ENCODE data around the gene HS3ST3B1.

HS3ST3B1 gene

DNA sequence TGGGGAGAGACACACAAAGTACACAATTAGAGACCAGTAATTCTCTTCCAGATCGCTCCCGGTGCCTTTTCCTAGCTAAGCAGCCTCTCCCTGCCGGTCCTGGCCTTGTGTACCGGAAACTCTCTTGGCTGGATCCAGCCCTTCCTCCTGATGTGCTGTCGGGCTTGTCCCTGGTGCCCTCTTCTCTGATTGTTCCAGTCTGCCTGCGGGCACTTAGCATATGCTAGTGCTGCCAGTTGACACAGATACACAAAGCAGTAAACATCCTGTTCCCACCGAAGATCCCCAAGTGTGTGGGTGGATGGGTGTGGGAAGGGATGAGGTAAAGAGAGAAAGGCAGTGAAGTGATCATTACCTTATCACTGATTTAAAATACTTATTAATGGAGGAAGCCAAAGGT, 9.7 kb downstream of the HS3ST3B1 start:
- WGBS (ENCODE audit: insufficient coverage, insufficient read length) = no CpG with 5 or more reads among the region's 7 CpGs
- Histone ChIP-seq H3K27me3 (ENCODE audit: control insufficient read depth, insufficient read depth, low read length) (0 out of 2 replicates have a peak, but pooled peaks cover 3% of the 10 kb centered on the region), H3K9me3 (ENCODE audit: control insufficient read depth, insufficient read depth, low read length) (no peaks in the 10 kb centered on the region), H3K27ac (ENCODE audit: low read length) (no peak overlapping the region), H3K36me3 (ENCODE audit: control insufficient read depth, insufficient read depth, low read length) (no peaks in the 10 kb centered on the region), H3K4me3 (ENCODE audit: low read length) (no peak overlapping the region), H3K4me1 (ENCODE audit: control insufficient read depth, insufficient read depth, low read length) (peaks cover 6% of the 10 kb centered on the region; the same call in 1 of the 2 replicates)
- DNase-seq (ENCODE audit: low read depth, low spot score) = no peak

DNA sequence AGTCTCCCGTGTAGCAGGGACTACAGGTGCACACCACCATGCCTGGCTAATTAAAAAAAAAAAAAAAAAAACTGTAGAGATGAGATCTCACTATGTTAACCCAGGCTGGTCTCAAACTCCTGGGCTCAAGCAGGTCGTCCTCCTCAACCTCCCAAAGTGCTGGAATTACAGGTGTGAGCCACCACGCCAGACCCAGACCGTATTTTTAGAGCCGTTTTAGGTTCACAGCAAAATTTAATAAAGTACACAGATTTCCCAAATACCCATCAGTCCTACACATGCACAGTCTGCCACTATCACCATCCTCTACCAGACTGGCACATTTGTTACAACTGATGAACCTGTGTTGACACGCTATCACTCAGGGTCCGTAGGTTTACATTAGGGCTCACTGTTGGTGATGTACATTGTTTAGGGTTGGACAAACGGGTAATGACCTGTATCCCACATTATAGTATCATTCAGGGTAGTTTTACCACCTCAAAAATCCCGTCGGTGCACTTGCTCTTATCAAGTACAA, 10.4 kb downstream of the HS3ST3B1 start:
- Histone ChIP-seq H3K4me3 (ENCODE audit: low read length) (no peak overlapping the region), H3K36me3 (ENCODE audit: control insufficient read depth, insufficient read depth, low read length) (no peaks in the 10 kb centered on the region), H3K27ac (ENCODE audit: low read length) (no peak overlapping the region), H3K4me1 (ENCODE audit: control insufficient read depth, insufficient read depth, low read length) (peaks cover 6% of the 10 kb centered on the region; the same call in 1 of the 2 replicates), H3K9me3 (ENCODE audit: control insufficient read depth, insufficient read depth, low read length) (no peaks in the 10 kb centered on the region), H3K27me3 (ENCODE audit: control insufficient read depth, insufficient read depth, low read length) (no peaks in the 10 kb centered on the region)
- WGBS (ENCODE audit: insufficient coverage, insufficient read length) = no CpG with 5 or more reads among the region's 10 CpGs
- no peak for DNase-seq (ENCODE audit: low read depth, low spot score)

DNA sequence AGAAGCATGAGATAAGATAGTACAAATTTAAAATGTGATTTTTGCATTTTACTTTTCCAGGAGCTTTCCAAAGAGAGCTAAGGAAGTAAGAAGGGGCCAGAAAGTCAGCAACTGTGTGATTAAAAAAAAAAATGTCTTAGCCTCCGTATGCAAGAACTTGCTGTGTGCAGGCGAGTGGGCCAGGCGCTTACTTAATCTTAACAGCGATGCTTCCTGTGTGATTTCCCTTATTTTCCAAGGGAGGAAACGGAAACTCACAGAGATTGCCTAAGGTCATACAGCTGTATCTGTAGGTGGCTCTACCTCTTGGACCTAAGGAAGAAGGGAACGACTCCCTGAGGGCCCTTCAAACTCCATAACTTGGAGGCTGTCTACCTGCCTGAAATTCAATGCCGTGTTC, 11.1 kb downstream of the HS3ST3B1 start:
- Histone ChIP-seq H3K27me3 (ENCODE audit: control insufficient read depth, insufficient read depth, low read length) (no peaks in the 10 kb centered on the region), H3K4me1 (ENCODE audit: control insufficient read depth, insufficient read depth, low read length) (peaks cover 6% of the 10 kb centered on the region; the same call in 1 of the 2 replicates), H3K36me3 (ENCODE audit: control insufficient read depth, insufficient read depth, low read length) (no peaks in the 10 kb centered on the region), H3K9me3 (ENCODE audit: control insufficient read depth, insufficient read depth, low read length) (no peaks in the 10 kb centered on the region), H3K4me3 (ENCODE audit: low read length) (no peak overlapping the region), H3K27ac (ENCODE audit: low read length) (no peak overlapping the region)
- DNase-seq (ENCODE audit: low read depth, low spot score) = no peak
- no CpG with 5 or more reads among the region's 7 CpGs for WGBS (ENCODE audit: insufficient coverage, insufficient read length)

DNA sequence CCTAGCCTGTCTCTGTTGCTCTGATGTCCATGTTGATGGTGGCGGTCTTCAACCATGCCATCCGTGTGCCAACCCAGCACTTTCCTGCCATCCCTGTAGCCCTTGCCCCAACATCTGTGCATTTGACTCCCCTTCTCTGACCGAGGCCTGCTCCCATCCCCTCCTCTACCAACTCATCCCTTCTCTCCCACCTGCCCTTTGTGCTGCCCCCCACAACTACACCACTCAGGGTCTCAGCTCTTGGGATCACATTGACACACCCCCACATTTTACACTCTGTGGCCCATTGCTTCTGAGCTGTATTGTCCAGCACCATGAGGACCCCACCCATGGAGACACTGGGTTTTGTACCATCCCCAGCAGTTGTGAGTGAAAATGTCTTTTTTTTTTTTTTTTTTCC, 11.6 kb downstream of the HS3ST3B1 start:
- DNase-seq (ENCODE audit: low read depth, low spot score) = no peak
- peaks cover 7% of the 10 kb centered on the region; the same call in 1 of the 2 replicates for H3K4me1 ChIP-seq (ENCODE audit: control insufficient read depth, insufficient read depth, low read length)
- H3K27me3 ChIP-seq (ENCODE audit: control insufficient read depth, insufficient read depth, low read length) = no peaks in the 10 kb centered on the region
- H3K36me3 ChIP-seq (ENCODE audit: control insufficient read depth, insufficient read depth, low read length) = no peaks in the 10 kb centered on the region
- H3K27ac ChIP-seq (ENCODE audit: low read length) = no peak overlapping the region
- no peak overlapping the region for H3K4me3 ChIP-seq (ENCODE audit: low read length)
- WGBS (ENCODE audit: insufficient coverage, insufficient read length) = no CpG with 5 or more reads among the region's 3 CpGs
- H3K9me3 ChIP-seq (ENCODE audit: control insufficient read depth, insufficient read depth, low read length) = no peaks in the 10 kb centered on the region

DNA sequence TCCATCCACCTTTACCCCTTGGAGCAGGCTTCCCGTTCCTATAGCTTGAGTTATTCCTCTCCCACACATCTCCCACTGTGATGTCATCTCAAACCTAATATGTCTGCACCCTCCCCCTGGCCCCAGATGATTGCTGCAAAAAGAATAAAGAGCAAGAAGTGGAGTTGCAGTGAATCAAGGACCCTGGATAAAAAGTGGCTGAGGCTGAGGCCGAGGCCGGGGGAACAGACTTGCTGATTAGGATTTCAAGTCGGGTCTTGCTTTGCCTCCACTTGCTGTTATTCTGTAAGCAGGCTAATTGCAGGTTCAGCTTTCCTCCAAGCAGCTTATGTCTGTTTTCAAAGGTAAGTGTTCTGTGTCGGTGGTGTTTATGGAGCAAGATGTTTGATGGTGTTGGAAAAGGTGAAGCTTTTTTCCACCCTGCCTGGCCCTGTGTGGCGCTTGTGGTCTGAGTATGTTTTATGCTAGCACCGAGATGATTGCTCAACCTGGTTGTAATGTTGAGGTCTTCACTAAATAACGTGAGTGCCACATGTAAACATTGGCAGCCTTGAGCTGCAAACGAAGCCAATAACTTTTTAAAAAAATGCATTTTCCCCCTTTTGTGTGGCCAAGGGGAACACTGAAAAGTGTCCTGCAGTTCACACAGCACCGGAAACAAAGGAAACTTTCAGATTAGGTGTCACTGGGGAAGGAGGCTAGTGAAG, 15.4 kb downstream of the HS3ST3B1 start:
- H3K27me3 ChIP-seq (ENCODE audit: control insufficient read depth, insufficient read depth, low read length) = no peaks in the 10 kb centered on the region
- no peaks in the 10 kb centered on the region for H3K36me3 ChIP-seq (ENCODE audit: control insufficient read depth, insufficient read depth, low read length)
- no peak overlapping the region for H3K27ac ChIP-seq (ENCODE audit: low read length)
- no CpG with 5 or more reads among the region's 10 CpGs for WGBS (ENCODE audit: insufficient coverage, insufficient read length)
- no peak for DNase-seq (ENCODE audit: low read depth, low spot score)
- no peak overlapping the region for H3K4me3 ChIP-seq (ENCODE audit: low read length)
- H3K4me1 ChIP-seq (ENCODE audit: control insufficient read depth, insufficient read depth, low read length) = peaks cover 6% of the 10 kb centered on the region
- H3K9me3 ChIP-seq (ENCODE audit: control insufficient read depth, insufficient read depth, low read length) = no peaks in the 10 kb centered on the region

DNA sequence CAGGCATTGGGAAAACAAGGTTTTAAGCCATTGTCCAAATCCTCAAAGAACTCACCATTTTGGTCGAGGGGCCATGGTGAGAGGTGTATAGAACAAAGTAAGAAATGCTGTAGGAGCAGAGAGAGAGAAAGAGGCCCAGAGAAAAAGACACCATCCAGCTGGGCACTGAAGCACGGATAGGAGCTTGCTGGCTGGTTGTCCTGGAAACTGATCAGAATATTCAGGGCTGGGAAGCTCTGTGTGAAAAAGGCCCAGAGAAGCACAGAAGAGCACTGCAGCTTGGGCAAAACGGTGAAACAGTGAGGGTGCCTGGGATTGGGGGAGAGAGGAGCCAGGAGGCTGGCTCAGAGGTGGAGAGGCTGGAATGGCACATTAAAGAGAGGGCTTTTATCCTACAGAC, 16.5 kb downstream of the HS3ST3B1 start:
- H3K4me3 ChIP-seq (ENCODE audit: low read length) = no peak overlapping the region
- peaks cover 5% of the 10 kb centered on the region for H3K4me1 ChIP-seq (ENCODE audit: control insufficient read depth, insufficient read depth, low read length)
- H3K27ac ChIP-seq (ENCODE audit: low read length) = no peak overlapping the region
- no CpG with 5 or more reads among the region's 3 CpGs for WGBS (ENCODE audit: insufficient coverage, insufficient read length)
- H3K36me3 ChIP-seq (ENCODE audit: control insufficient read depth, insufficient read depth, low read length) = no peaks in the 10 kb centered on the region
- H3K27me3 ChIP-seq (ENCODE audit: control insufficient read depth, insufficient read depth, low read length) = no peaks in the 10 kb centered on the region; the same call in 1 of the 2 replicates
- DNase-seq (ENCODE audit: low read depth, low spot score) = no peak
- no peaks in the 10 kb centered on the region for H3K9me3 ChIP-seq (ENCODE audit: control insufficient read depth, insufficient read depth, low read length)

DNA sequence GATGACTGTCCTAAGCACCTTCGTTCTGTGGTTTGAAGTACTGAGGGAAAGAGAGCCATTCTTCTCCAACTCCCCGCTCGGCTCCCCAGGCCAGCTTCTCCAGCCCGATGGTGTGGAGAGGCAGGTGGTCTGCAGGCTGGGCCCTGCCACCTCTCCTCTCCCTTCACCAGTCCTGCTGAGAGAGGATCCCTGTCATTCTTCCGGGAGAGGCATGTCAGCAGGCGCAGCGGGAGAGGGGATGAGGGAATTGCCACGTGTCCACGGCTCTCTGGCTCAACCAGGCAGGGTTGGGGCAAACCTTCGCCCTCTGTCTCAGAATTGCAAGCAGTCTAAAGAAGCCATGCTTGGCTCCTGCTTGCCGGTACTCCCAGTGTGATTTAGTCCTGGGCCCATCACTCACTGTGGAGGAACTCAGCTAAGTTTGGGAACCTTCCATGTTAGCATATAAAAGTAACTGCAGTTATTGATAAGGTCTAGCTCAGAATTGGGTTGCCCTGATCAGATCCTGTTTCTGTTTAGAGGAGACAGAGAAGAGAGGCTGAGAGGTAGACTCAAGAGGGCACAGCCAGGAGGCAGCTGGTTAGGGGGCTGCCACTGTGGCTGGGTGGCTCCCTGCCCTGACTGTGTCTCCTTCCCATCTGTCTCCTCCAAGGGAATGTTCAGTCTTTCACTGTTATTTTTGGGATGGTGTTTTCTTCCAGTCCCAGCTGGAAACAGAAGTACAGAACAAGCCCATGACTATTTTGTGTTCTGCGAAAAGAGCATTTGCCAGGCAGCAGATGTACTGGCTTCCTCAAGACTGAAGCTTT, 17.4 kb downstream of the HS3ST3B1 start:
- DNase-seq (ENCODE audit: low read depth, low spot score) = no peak
- Histone ChIP-seq H3K27me3 (ENCODE audit: control insufficient read depth, insufficient read depth, low read length) (no peaks in the 10 kb centered on the region; the same call in 1 of the 2 replicates), H3K27ac (ENCODE audit: low read length) (no peak overlapping the region), H3K4me1 (ENCODE audit: control insufficient read depth, insufficient read depth, low read length) (peaks cover 4% of the 10 kb centered on the region), H3K36me3 (ENCODE audit: control insufficient read depth, insufficient read depth, low read length) (no peaks in the 10 kb centered on the region), H3K4me3 (ENCODE audit: low read length) (no peak overlapping the region), H3K9me3 (ENCODE audit: control insufficient read depth, insufficient read depth, low read length) (no peaks in the 10 kb centered on the region)
- no CpG with 5 or more reads among the region's 12 CpGs for WGBS (ENCODE audit: insufficient coverage, insufficient read length)

DNA sequence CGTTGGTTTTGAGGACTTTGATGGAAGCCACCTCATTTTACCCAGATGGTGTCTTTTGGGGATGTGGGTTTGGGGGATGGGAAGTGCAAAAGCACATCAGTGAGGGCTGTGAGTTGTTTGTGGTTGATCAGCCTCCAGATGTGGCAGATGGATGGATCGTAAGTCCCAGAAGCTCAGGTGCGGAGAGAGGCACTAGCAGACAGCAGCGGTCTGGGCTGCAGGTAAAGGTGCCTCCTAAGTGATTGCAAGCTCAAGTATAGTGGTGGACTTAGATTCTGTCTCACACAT, 18.0 kb downstream of the HS3ST3B1 start:
- peaks cover 4% of the 10 kb centered on the region for H3K4me1 ChIP-seq (ENCODE audit: control insufficient read depth, insufficient read depth, low read length)
- WGBS (ENCODE audit: insufficient coverage, insufficient read length) = no CpG with 5 or more reads among the region's 4 CpGs
- H3K36me3 ChIP-seq (ENCODE audit: control insufficient read depth, insufficient read depth, low read length) = no peaks in the 10 kb centered on the region

DNA sequence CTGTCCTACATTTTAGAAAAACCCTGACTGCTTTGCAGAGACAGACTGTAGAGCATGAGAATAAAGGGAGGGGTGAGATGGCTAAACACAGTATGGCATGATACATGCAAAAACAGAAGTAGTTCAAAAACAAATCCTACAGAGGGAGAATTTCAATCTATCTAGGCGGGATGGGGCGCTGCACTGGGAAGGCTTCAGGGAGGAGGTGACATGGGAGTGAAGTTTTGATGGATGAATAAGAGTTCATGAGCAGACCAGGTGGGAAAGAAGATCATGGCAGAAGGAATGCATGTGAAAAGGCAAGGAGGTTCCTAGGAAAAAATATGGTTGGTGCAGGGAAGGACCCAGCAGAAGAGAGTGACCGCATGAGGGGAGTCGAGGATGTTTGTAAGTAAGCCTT, 19.2 kb downstream of the HS3ST3B1 start:
- Histone ChIP-seq H3K36me3 (ENCODE audit: control insufficient read depth, insufficient read depth, low read length) (no peaks in the 10 kb centered on the region), H3K9me3 (ENCODE audit: control insufficient read depth, insufficient read depth, low read length) (no peaks in the 10 kb centered on the region), H3K4me3 (ENCODE audit: low read length) (no peak overlapping the region), H3K27ac (ENCODE audit: low read length) (no peak overlapping the region), H3K4me1 (ENCODE audit: control insufficient read depth, insufficient read depth, low read length) (peaks cover 4% of the 10 kb centered on the region), H3K27me3 (ENCODE audit: control insufficient read depth, insufficient read depth, low read length) (no peaks in the 10 kb centered on the region; the same call in 1 of the 2 replicates)
- no peak for DNase-seq (ENCODE audit: low read depth, low spot score)
- no CpG with 5 or more reads among the region's 4 CpGs for WGBS (ENCODE audit: insufficient coverage, insufficient read length)

More for the DNA sequence above, 18.0 kb downstream of the HS3ST3B1 start:
- Histone ChIP-seq H3K27me3 (ENCODE audit: control insufficient read depth, insufficient read depth, low read length) (no peaks in the 10 kb centered on the region; the same call in 1 of the 2 replicates), H3K4me3 (ENCODE audit: low read length) (no peak overlapping the region), H3K27ac (ENCODE audit: low read length) (no peak overlapping the region), H3K9me3 (ENCODE audit: control insufficient read depth, insufficient read depth, low read length) (no peaks in the 10 kb centered on the region)
- no peak for DNase-seq (ENCODE audit: low read depth, low spot score)

DNA sequence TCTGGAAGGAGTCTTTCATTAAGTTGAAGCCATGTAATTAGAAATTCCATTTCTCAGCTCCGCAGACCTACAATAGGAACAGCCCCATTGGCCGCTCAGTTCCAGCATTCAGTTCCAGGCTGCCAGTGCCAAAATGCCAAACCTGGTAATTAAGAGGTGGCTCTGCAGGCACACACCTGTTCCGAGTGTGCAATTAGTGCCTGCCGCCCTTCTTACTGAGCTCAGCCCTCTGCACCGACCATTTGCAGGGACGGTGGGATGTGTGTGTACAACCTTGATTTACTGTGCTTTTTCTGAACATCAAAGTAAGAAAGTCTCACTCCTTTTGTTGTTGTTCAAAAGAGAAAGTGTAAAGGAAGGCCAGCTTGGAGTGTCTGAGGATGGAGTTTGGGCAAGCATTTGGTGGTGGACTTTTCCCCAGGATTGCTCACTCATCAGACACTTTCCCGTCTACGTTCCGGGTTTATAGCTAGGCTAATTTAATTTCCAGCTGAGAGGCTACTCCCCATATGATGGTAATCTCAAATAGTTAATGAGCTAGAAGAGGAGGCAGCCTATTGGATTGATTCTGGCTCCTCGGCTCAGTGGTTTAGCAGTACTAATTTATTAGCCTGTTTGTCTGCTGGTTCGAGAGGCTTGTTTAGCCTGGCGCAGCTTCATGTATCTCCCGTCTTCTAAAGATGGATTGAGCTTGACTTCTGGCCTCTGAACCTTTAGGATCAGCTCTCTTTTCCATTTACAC, 20.0 kb downstream of the HS3ST3B1 start:
- no peaks in the 10 kb centered on the region for H3K36me3 ChIP-seq (ENCODE audit: control insufficient read depth, insufficient read depth, low read length)
- no peaks in the 10 kb centered on the region for H3K9me3 ChIP-seq (ENCODE audit: control insufficient read depth, insufficient read depth, low read length)
- H3K27me3 ChIP-seq (ENCODE audit: control insufficient read depth, insufficient read depth, low read length) = no peaks in the 10 kb centered on the region; the same call in 1 of the 2 replicates
- DNase-seq (ENCODE audit: low read depth, low spot score) = no peak
- WGBS (ENCODE audit: insufficient coverage, insufficient read length) = no CpG with 5 or more reads among the region's 13 CpGs
- peaks cover 4% of the 10 kb centered on the region for H3K4me1 ChIP-seq (ENCODE audit: control insufficient read depth, insufficient read depth, low read length)
- H3K27ac ChIP-seq (ENCODE audit: low read length) = no peak overlapping the region
- H3K4me3 ChIP-seq (ENCODE audit: low read length) = no peak overlapping the region

Measured in iPS DF 6.9 (cell line).